GM21737 (cell line): ENCODE measurements around the gene MLKL.
"Not testable (repeated sequence)": the region's sequence is repeated elsewhere in the genome, so short reads cannot be mapped to it uniquely, and the experiment has no call there.

Source experiments
- ATAC-seq: cut with Tn5 transposase; IDR thresholded peaks from one replicate; pipeline ENCODE4 v1.9.1; 2021; ENCODE audit warnings: mild to moderate bottlenecking, moderate library complexity; ENCODE audit not compliant: unreplicated experiment

The MLKL gene

DNA sequence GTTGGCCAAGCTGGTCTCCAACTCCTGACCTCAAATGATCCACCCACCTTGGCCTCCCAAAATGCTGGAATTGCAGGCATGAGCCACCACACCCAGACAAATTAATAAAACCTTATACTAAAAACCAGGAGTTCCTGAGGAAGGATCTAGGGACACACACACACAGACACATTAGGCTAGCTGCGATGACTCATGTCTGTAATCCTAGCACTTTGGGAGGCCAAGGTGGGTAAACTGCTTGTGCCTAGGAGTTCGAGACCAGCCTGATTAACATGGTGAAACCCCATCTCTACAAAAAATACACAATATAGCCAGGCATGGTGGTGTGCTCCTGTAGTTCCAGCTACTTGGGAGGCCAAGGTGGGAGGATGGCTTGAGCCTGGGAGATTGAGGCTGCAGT is 47.8 kb downstream of the MLKL start:
- ATAC-seq: not testable (repeated sequence)

DNA sequence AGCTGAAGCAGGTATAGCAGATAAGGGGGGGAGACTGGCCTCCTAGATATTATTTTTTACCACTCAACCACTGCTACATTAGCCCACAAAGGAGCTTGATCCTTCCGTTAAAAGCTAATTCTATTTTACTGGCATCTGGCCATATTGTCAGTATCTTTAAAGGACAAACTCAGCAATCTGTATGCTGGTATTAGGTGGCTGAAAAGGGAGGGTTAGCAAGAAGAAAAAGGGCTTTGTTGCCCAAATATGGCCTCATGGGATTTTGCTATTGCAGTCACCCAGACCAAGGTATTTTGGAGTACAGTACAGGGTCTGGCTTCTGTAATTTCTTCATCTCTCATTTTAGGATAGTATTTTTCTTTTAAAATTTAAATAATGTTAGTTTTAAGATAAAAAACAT is 48.4 kb downstream of the MLKL start:
- ATAC-seq: no peak

GRCh38 chr16:74651841-74652240 is 48.8 kb downstream of the MLKL start:
- no peak for ATAC-seq

DNA sequence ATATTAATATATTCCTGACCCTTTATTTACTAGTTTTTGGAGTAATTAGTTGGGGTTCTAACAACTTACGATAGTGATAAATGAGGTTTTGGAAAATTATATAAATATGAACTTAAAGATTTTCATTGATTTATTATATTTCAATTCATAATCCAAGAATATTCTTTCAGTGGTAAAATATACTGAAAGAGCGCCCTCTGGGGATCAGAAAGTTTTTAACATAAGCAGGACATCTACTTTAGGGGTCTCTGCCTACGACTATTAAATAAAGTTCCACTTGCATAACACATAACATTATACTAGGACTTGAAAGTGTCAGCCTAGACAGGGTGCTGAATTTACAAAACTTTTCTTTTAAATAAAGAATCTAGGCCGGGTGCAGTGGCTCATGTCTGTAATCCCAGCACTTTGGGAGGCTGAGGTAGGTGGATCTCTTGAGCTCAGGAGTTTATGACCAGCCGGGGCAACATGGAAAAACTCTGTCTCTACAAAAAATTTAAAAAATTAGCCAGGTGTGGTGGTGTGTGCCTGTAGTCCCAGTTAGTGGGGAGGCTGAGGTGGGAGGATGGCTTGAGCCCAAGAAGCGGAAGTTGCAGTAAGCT is 49.6 kb downstream of the MLKL start:
- ATAC-seq: no peak

DNA sequence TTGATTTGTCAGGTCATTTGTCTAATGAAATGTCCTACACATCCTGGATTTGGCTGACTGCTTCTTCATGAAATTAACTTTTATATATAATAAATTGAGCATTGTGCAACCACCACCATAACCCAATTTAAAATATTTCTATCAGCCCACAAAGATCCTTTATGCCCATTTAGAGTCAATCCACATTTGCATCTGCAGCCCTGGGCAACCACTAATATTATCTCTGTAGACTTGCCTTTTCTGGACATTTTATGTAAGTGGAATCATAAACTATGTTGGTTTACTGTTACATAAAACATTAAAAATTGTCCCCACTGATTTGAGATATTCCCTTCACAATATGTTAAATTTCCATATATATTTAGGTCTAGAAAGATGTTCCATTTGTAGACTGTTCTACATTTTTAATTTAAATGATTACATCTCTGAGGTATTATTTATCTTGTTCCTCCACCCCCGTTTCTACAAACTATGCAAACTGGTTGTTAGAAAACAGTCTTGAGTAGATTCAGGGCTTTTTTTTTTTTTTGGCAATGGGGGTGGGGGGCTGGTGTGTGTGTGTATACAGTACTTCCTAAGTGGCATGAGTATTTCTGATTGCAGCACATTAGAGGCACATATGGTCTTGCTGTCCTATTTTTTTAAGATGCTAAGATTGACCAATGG is 50.7 kb downstream of the MLKL start:
- ATAC-seq: no peak

DNA sequence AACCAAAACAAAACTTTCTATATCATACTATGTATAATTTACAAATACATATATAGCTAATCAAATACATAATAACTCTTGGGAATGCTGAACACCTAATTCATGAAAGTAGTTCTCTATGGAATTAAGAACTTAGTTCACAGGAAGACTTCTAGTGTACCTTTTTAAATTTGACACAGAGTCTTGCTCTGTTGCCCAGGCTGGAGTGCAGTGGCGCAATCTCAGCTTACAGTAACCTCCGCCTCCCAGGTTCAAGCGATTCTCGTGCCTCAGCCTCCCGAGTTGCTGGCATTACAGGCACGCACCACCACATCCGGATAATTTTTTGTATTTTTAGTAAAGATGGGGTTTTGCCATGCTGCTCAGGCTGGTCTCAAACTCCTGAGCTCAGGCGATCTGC is 58.7 kb downstream of the MLKL start:
- ATAC-seq: no peak

- ATAC-seq: no peak
Observed at GRCh38 chr16:74637742-74638453, 62.8 kb downstream of the MLKL start.

- no peak for ATAC-seq
Observed at GRCh38 chr16:74635303-74635702, 65.4 kb downstream of the MLKL start.

- no peak for ATAC-seq
Observed at GRCh38 chr16:74633686-74634085, 67.0 kb downstream of the MLKL start.

DNA sequence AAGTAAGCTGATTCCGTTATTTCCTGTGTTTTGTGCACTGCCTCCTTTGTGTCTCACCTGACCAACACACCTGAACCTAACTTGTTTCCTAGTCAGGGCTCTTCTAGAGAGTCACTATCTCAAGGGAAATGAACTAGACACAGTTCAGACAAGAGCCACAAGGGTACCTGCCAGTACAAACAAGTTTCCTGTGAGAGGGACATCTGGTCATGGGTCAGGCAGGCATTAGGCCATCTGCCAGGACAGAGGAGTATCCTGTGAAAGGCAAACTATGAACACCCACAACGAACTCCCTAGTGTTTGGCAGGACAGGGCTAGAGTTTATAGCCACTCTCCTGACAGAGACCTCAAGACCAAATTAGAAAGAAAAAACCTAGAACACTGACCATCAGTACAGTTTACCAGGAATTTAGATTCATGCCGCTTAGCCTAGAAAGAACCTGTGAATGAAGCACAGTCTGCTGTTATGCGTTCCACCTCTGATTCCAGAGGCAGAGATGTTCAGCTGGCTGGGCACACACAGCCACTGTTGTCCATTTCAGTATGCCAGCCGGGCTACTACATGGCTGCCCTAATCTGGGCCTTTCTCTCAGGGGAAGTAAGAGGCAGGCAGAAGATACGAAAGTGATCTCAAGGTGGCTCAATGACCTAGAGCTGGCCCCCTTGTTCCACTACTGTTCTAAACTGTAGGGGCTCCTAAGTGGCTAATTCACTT is 73.0 kb downstream of the MLKL start:
- ATAC-seq: no peak

- no peak for ATAC-seq
Observed at GRCh38 chr16:74626741-74627416, 73.8 kb downstream of the MLKL start.

- ATAC-seq: no peak
Observed at GRCh38 chr16:74625500-74626350, 74.9 kb downstream of the MLKL start.

DNA sequence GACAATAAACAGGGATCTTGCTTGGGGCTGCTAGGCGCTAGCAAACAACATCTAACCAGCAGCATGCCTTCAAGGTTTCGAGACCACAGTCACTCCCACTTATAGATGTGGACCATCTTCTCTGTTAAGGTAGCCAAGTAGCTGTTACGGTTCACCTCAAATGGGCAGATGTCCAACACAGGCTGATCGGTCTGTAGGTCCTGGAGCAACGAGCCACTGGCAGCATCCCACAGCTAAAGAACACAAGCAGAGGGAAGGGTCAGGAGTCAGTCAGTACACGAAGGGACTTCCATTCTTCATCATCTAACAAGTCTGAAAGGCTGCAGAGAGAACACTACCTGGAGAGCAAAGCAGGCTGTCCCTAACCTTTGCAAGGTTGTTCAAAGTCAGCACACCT is 76.8 kb downstream of the MLKL start:
- no peak for ATAC-seq

- no peak for ATAC-seq
Observed at GRCh38 chr16:74623214-74623838, 77.3 kb downstream of the MLKL start.

DNA sequence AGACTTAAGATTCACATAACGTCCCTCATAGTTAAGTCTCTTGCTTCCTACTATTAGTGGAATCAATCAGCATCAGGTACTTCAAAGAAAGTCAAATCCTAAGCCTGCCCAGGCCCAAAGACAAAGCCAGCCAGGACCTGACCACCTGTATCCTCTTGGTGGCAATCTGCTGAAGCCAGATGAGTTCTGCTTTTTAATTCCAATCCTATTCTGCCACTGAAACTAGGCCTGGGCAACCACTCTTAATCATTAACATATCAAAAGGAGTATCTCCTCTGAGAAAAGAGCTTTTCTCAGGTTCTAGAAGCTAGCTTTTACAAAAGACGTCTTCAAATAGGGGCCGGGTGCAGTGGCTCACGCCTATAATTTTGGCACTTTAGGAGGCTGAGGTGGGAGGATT is 78.7 kb downstream of the MLKL start:
- no peak for ATAC-seq
